Measurements from ENCODE around the gene KIF16B.

- TF ChIP-seq CTCF (IDR thresholded peaks at IDR 0.05; ENCODE audit: insufficient read depth, low read depth, low read length) (no peak), EZH2 (IDR thresholded peaks at IDR 0.05; ENCODE audit: insufficient read depth, low read length) (no peak)
Observed at GRCh38 chr20:16622501-16622900, 49.3 kb upstream of the KIF16B start.

All from astrocyte (in vitro differentiated cells and primary cell).